Motor neuron (in vitro differentiated cells): Measurements from ENCODE around the gene TAS1R2. TPM values are rescaled to one million over a fixed set of nuclear protein-coding genes. Genes with fewer than 3 reads are reported as not detected.

Experiments
- ATAC-seq, 8 experiments: fragments of 200-7000 bp; cut with Tn5 transposase; replicated peaks in 6 of 8; 2 replicates each; pipeline ENCODE4 v1.8.0; 2021; ENCODE audit warnings: mild to moderate bottlenecking in 8 of 8, moderate library complexity in 8 of 8
- H3K27ac ChIP-seq, 2 donors: fragments of 250-450 bp; sonication (Bioruptor Pico); 2 replicates each; pipeline ENCODE4 v1.9.0; 2021; ENCODE audit warnings: antibody characterized with exemption in 2 of 2, mild to moderate bottlenecking in 2 of 2, moderate library complexity in 1 of 2
- H3K4me1 ChIP-seq, 2 donors: fragments of 250-450 bp; sonication (Bioruptor Pico); replicated peaks in 1 of 2; 2 replicates each; pipeline ENCODE4 v1.6.1; 2021; ENCODE audit warnings: antibody characterized with exemption in 2 of 2, mild to moderate bottlenecking in 2 of 2, moderate library complexity in 1 of 2
- H3K4me3 ChIP-seq, 5 donors: fragments of 250-450 bp; sonication (Bioruptor Pico); 2 replicates each; pipeline ENCODE4 v1.9.0; 2021; ENCODE audit warnings: antibody characterized with exemption in 5 of 5, mild to moderate bottlenecking in 5 of 5, moderate library complexity in 4 of 5
- WGBS, 10 experiments: fragments of 450-650 bp; shearing (Covaris generic); methylation state at CpG; one replicate each; pipeline ENCODE4 v1.0.0; 2022; 5-methylcytosine and 5-hydroxymethylcytosine counted together
- in situ Hi-C, 9 experiments: fragments of 400-800 bp; cut with MboI; loops; one replicate each; pipeline ENCODE4 v1.15.0; 2021; ENCODE audit warnings: low sequenced_read_pairs in 9 of 9, low pct_unique_long_range_greater_than_20kb in 2 of 9; ENCODE audit not compliant: unreplicated experiment in 9 of 9
- total RNA-seq, 8 experiments: library from RNA; unstranded; fragments of 300-600 nt; gene quantifications; 2 replicates each; pipeline versions ENCODE4 v1.2.3 to v1.2.4, GENCODE V29; 2022

The TAS1R2 gene
- total RNA-seq, result under 1 TPM in 4 of 8 experiments, not detected in 4; 0.10 to 0.31 (median 0.21) TPM

- WGBS, 10 experiments, result 20 to 66% (median 39%) methylated on average over 1 to 4 of the region's 4 CpGs; no CpG with 5 or more reads in 4 of the 10 experiments
- no peaks in the 10 kb centered on the region for H3K4me1 ChIP-seq
- no peak within 1 kb of the TSS for H3K4me3 ChIP-seq
- no peak within 1 kb of the TSS for H3K27ac ChIP-seq
- in situ Hi-C loops, result no loop called here
- ATAC-seq, result no peak
Measured at GRCh38 chr1:18859560-18859959, at the start of gene TAS1R2. Gene TAS1R2, minus strand, starts transcription at chr1:18859660. Its CDS starts 0 bp downstream, at chr1:18859660.

DNA sequence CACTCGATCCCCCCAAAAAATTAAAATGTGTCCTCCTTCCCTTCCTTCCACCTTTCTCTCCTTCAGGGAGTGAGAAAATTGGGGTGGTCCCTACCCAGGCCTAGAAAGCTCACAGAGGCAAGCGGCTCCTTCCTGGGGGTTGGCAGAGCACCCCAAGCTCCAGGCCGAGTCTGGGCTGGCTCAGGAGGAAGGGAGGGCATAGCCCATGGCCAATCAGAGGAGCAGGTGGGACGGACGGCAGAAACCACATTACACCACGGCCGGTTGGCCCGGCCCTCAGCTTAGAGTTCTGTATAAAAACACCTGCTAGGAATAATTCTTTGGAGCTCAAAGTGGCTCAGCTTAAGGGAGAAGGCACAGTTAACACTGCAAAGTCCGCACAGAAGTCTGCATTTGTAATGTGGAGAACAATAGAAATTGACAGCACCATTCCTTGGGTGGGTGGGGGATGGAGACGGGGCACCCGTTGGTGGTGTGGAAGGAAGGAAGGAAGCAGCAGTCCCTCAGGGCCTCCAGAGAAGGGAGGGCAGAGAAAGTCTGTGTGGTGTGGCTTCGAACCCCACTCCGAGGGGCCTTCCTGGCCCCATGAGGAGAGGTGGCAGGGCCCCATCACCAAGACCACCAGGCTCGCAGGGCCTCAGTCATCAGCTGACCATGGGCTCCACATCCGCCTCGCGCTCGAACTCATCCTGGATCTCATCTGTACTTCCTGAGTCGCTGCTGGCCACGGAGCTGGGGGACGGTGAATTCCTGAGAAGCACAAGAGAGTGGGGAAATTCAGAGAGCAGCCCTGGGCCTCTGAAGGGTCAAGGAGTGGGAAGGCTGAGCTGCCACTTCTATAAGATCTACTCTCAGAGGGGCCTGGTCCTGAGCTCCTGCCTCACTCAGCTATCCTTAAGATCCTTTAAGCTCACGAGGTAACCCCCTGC, 48.7 kb upstream of the TAS1R2 start:
- H3K27ac ChIP-seq, result no peak overlapping the region
- in situ Hi-C loops, result loop anchor here in 6 of 9 experiments (10.0 to 25.0 kb wide), 4 partner anchors 154 to 754 kb away; partner anchors contain the start of gene HTR6 (in 1 of the 6)

DNA sequence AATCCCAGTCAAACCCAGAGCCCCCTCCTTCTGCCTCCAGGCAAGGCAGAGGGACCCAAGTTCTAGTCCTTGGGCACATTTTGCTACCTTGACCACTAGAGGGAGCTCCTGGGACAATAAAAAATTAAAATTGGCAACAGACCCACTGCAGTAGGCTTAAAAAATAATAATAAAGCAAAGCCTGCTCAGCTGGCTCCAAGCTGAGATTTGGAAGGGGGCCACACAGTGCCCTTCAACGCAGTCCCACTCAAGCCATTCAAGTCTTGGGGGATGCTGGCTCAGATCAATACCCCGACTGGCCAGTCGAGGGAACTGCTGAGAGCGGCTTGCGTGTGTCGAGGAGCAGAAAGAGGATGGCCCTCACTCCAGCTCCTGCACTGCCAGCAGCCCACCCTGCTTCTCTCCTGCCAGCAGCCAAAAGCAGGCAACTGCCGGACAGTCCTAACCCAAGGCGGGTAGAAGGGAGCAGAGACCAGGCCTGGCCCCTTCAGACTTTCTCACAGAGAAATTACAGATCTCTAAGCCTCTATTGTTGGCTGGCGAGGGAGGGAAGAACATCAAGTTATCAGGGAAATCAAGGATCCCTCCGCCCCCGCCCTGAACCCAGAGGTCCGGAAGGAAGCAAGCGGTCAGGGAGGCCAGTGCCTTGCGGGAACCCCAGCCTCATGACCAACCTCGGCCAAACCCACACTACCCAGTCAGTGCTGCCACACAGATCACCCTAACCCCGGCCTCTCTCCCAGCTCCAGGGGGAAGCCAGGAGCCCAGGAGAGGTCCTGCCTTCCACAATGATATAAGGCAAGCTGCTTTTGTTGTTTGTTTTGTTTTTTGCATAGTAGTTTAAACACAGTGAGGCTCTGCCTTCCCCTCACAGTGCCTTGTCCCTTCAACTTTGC, 47.8 kb upstream of the TAS1R2 start:
- in situ Hi-C loops, result loop anchor here in 6 of 9 experiments (10.0 to 25.0 kb wide), 4 partner anchors 155 to 755 kb away; partner anchors contain the start of gene HTR6 (in 1 of the 6)
- Histone ChIP-seq H3K27ac (no peak overlapping the region), H3K4me1 (peaks cover 4 to 12% of the 10 kb centered on the region in 2 donors), H3K4me3 (no peak overlapping the region)
- ATAC-seq, result peak in 2 of 8 experiments; percentile 4 to 6
- 0 to 82% (median 17%) methylated on average over 1 to 11 of the region's 16 CpGs; no CpG with 5 or more reads in 1 of the 10 experiments for WGBS, 10 experiments

More for the DNA sequence above, 48.7 kb upstream of the TAS1R2 start:
- 24 to 89% (median 60%) methylated on average over 3 to 13 of the region's 22 CpGs; no CpG with 5 or more reads in 2 of the 10 experiments for WGBS, 10 experiments
- peak in 1 of 8 experiments; percentile 16 for ATAC-seq
- H3K4me1 ChIP-seq, result peaks cover 3 to 12% of the 10 kb centered on the region in 2 donors
- no peak overlapping the region for H3K4me3 ChIP-seq

DNA sequence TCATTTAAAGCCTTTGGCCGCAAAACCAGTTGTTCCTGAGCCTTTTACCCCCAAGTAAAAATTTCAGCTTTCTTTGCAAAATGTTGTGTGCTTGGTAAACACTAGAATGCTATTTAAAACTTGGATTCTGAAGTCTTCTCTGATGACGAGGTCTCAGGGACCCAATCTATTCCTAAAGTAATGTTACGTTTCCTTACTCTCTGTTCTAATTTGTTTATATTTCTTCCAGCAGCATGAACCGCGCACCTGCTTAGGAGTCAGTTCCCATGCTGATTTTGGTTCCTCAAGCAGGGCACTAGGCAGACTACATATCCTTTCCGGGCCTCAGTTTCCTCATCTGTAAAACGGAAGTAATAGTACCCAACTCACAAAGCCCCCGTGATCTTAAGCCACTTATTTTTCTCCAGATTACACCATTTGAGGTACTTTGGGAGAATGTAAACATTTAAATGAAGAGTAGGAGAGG, 43.9 kb upstream of the TAS1R2 start:
- 35 to 80% (median 52%) methylated on average over 1 to 8 of the region's 8 CpGs for WGBS, 10 experiments
- H3K4me1 ChIP-seq, result peaks cover 7 to 17% of the 10 kb centered on the region in 2 donors
- H3K27ac ChIP-seq, result no peak overlapping the region

DNA sequence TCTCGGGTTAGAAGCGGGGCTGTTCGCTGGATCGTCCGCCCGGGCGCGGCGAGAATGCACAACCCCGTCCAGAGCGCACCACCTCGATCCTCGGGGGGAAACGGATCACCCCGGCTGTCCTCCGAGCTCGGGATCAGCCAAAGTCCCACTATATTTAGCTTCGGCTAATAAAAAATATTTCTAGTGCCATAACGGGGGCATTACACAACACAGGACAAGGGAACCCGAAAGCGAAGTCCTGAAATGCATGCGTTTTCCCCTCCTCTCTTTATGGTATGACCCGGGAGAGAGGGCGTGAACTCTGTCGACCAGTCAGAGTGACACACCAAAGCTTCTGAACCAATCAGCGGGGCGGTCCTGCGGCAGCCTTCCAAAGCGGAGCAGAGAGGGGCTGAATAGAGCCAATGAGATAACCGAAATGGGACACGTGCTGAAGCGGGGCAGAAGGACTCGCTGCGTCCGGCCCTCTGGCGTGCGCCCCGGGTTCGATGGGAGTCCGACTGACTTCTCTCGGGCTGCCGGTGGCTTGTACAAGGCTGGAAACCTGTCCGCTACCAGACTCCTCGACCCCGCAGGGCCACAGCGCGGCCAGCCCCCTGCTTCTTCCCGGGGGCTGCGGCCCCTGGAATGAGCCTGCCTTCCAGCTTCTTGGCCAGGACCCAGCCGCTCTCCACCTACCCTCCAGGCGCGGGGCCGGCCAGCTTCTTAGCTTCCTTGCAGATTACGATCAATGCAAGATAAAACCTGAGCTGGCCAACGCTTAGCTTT, 43.2 kb upstream of the TAS1R2 start, which contains the start of gene ALDH4A1:
Gene ALDH4A1, minus strand, starts transcription at position 33 of the 768 bp plus-strand sequence. Its CDS starts 32 bp downstream, at position 1.
- ATAC-seq, result peak; percentile 90 to 97 (median 96)
- Histone ChIP-seq H3K4me3 (peak within 1 kb of the TSS; percentile 47 to 76 (median 63)), H3K27ac (peak within 1 kb of the TSS; percentile 86 to 93), H3K4me1 (peaks cover 7 to 12% of the 10 kb centered on the region in 2 donors)
- 0 to 6% (median 1%) methylated on average over 2 to 23 of the region's 55 CpGs; no CpG with 5 or more reads in 4 of the 10 experiments for WGBS, 10 experiments
- in situ Hi-C loops, result loop anchor here in 6 of 9 experiments (10.0 to 25.0 kb wide), 4 partner anchors 160 to 760 kb away; partner anchors contain the start of gene HTR6 (in 1 of the 6)

More for the DNA sequence above, 43.9 kb upstream of the TAS1R2 start:
- peak overlapping the region; percentile 47 to 76 (median 63) for H3K4me3 ChIP-seq
- ATAC-seq, result no peak
- in situ Hi-C loops, result loop anchor here in 6 of 9 experiments (10.0 to 25.0 kb wide), 4 partner anchors 159 to 759 kb away; partner anchors contain the start of gene HTR6 (in 1 of the 6)

GRCh38 chr1:18901952-18902522, 42.6 kb upstream of the TAS1R2 start:
- in situ Hi-C loops, result loop anchor here in 6 of 9 experiments (10.0 to 25.0 kb wide), 4 partner anchors 160 to 760 kb away; partner anchors contain the start of gene HTR6 (in 1 of the 6)
- Histone ChIP-seq H3K4me3 (peak overlapping the region; percentile 47 to 76 (median 63)), H3K27ac (peak overlapping the region; percentile 86 to 93), H3K4me1 (peaks cover 7 to 9% of the 10 kb centered on the region in 2 donors)
- ATAC-seq, result peak in 7 of 8 experiments; percentile 0 to 11 (median 7)
- WGBS, 10 experiments, result 0 to 6% (median 0%) methylated on average over 2 to 34 of the region's 44 CpGs; no CpG with 5 or more reads in 5 of the 10 experiments

- Histone ChIP-seq H3K27ac (no peak overlapping the region), H3K4me1 (peaks cover 7 to 8% of the 10 kb centered on the region in 2 donors), H3K4me3 (peak overlapping the region; percentile 47 to 76 (median 63))
- ATAC-seq, result no peak
- in situ Hi-C loops, result loop anchor here in 6 of 9 experiments (10.0 to 25.0 kb wide), 4 partner anchors 161 to 761 kb away; partner anchors contain the start of gene HTR6 (in 1 of the 6)
- 0 to 60% (median 34%) methylated on average over 1 to 9 of the region's 9 CpGs; no CpG with 5 or more reads in 1 of the 10 experiments for WGBS, 10 experiments
Measured at GRCh38 chr1:18901147-18901951, 41.9 kb upstream of the TAS1R2 start.

- Histone ChIP-seq H3K4me3 (no peak overlapping the region), H3K27ac (no peak overlapping the region), H3K4me1 (peaks cover 7 to 8% of the 10 kb centered on the region in 2 donors)
- ATAC-seq, result no peak
- in situ Hi-C loops, result loop anchor here in 6 of 9 experiments (10.0 to 25.0 kb wide), 4 partner anchors 162 to 762 kb away; partner anchors contain the start of gene HTR6 (in 1 of the 6)
- WGBS, 10 experiments, result 60 to 100% (median 81%) methylated on average over 1 to 9 of the region's 10 CpGs
Measured at GRCh38 chr1:18900303-18900841, 40.9 kb upstream of the TAS1R2 start.

DNA sequence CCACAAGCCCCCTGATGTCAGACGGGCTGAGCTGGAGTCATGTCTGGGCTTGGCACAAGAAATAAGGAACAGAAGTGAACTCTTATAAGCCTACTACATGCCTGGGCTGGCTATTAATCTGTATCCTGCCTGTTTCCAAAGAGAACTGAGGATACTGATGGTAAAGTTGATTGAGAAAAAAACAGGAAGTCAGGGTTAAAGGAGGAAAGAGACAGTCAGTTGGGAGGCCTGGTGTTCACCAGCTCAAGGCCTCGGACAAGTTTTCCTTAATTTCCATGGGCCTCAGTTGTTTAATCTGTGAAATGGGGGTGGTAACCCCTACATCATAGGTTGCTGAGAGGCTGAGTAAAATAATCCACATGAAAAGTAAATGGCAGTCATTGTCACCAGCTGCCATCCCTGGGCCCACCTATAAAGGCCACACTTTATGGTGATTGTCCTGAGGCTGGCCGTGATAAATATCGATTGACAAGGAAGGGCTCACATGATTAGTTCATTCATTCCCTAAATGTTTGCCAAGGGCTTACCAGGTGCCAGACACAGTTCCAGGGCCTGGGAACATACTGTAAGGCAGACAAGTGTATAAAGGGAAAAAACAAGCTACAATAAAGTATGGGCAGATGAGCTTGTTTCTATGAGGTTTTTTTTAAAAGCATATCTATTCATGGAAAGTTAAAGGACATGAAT, 40.0 kb upstream of the TAS1R2 start:
- 61 to 100% (median 90%) methylated on average over 1 to 4 of the region's 4 CpGs; no CpG with 5 or more reads in 1 of the 10 experiments for WGBS, 10 experiments
- in situ Hi-C loops, result loop anchor here in 6 of 9 experiments (10.0 to 25.0 kb wide), 4 partner anchors 163 to 763 kb away; partner anchors contain the start of gene HTR6 (in 2 of the 6)
- Histone ChIP-seq H3K4me1 (peaks cover 7 to 8% of the 10 kb centered on the region in 2 donors), H3K4me3 (no peak overlapping the region), H3K27ac (no peak overlapping the region)
- ATAC-seq, result no peak
